ENCODE data around the gene SYNPO2.

SYNPO2 gene

GRCh38 chr4:119031218-119031617, 142.6 kb downstream of the SYNPO2 start:
- no peaks in the 10 kb centered on the region for H3K27me3 ChIP-seq (ENCODE audit: insufficient read depth, low read length, poor library complexity, severe bottlenecking)
- no peak overlapping the region for H3K4me2 ChIP-seq (ENCODE audit: low read depth, low read length, poor library complexity, severe bottlenecking)
- H3K4me3 ChIP-seq (ENCODE audit: low read length, poor library complexity, severe bottlenecking): no peak overlapping the region
- TF ChIP-seq CTCF (conservative IDR thresholded peaks at IDR 0.05; ENCODE audit: low read length) (no peak), EZH2phosphoT487 (IDR thresholded peaks at IDR 0.05; ENCODE audit: borderline replicate concordance) (no peak)
- H3K9me2 ChIP-seq (replicated peaks; ENCODE audit: low read depth, low read length): no peaks in the 10 kb centered on the region
- H4K20me1 ChIP-seq (ENCODE audit: insufficient read depth, low read length, poor library complexity, severe bottlenecking): no peaks in the 10 kb centered on the region
- no peaks in the 10 kb centered on the region for H3K4me1 ChIP-seq (ENCODE audit: insufficient read depth, low read length, poor library complexity, severe bottlenecking)
- H3K9ac ChIP-seq (ENCODE audit: low read depth, low read length, poor library complexity, severe bottlenecking): no peak overlapping the region
- no peak overlapping the region for H2AFZ ChIP-seq (ENCODE audit: low read length)
- no peaks in the 10 kb centered on the region for H3K79me2 ChIP-seq (ENCODE audit: insufficient read depth, low read length)
- no peaks in the 10 kb centered on the region for H3K9me3 ChIP-seq (ENCODE audit: insufficient read depth, low read depth, low read length)
- no peaks in the 10 kb centered on the region for H3F3A ChIP-seq (ENCODE audit: low read depth)
- no peaks in the 10 kb centered on the region for H3K36me3 ChIP-seq (ENCODE audit: insufficient read depth, low read length)

DNA sequence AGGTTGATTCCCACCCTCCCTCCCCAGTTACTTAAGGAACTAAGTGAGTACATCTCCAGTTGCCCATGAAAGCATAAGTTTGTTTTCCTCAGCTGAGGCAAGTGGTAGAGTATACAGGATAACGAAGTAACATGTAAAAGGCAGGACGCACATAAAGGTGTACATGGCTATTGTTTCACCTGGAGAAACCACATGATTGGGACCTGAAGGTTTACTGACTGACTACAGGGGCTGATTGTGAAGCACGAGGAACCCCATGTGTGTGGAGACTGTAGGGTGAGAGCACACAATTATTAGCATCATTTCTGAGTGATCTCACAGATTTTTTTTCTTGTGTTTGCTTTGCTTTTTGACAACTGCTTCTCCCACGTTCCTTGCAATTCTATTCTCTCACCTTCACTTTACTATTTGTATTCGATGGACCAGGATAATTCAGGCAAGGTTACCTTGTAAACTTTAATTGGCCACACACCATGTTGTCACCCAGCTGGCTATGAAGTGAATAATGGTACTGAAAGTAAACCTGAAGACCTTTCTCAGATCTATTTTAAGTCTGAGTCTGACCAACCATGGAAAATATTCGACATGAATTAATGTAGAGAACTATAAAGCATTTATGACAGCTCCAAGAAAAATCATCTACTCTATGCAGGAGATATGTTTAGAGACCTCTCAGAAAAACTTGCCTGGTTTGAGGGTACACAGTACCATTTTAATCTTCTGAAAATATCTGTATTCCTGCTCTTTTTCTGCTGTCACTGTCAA, 144.4 kb downstream of the SYNPO2 start:
- Histone ChIP-seq H3K9me2 (replicated peaks; ENCODE audit: low read depth, low read length) (no peaks in the 10 kb centered on the region), H3K9ac (ENCODE audit: low read depth, low read length, poor library complexity, severe bottlenecking) (no peak overlapping the region), H3K4me3 (ENCODE audit: low read length, poor library complexity, severe bottlenecking) (no peak overlapping the region), H3K4me2 (ENCODE audit: low read depth, low read length, poor library complexity, severe bottlenecking) (no peak overlapping the region), H3K4me1 (ENCODE audit: insufficient read depth, low read length, poor library complexity, severe bottlenecking) (no peaks in the 10 kb centered on the region), H3K9me3 (ENCODE audit: insufficient read depth, low read depth, low read length) (no peaks in the 10 kb centered on the region), H3K27me3 (ENCODE audit: insufficient read depth, low read length, poor library complexity, severe bottlenecking) (no peaks in the 10 kb centered on the region), H2AFZ (ENCODE audit: low read length) (no peak overlapping the region), H3F3A (ENCODE audit: low read depth) (no peaks in the 10 kb centered on the region), H4K20me1 (ENCODE audit: insufficient read depth, low read length, poor library complexity, severe bottlenecking) (no peaks in the 10 kb centered on the region), H3K36me3 (ENCODE audit: insufficient read depth, low read length) (no peaks in the 10 kb centered on the region), H3K79me2 (ENCODE audit: insufficient read depth, low read length) (no peaks in the 10 kb centered on the region)
- no peak for TF ChIP-seq CTCF (conservative IDR thresholded peaks at IDR 0.05; ENCODE audit: low read length)
- no peak for TF ChIP-seq EZH2phosphoT487 (IDR thresholded peaks at IDR 0.05; ENCODE audit: borderline replicate concordance)

DNA sequence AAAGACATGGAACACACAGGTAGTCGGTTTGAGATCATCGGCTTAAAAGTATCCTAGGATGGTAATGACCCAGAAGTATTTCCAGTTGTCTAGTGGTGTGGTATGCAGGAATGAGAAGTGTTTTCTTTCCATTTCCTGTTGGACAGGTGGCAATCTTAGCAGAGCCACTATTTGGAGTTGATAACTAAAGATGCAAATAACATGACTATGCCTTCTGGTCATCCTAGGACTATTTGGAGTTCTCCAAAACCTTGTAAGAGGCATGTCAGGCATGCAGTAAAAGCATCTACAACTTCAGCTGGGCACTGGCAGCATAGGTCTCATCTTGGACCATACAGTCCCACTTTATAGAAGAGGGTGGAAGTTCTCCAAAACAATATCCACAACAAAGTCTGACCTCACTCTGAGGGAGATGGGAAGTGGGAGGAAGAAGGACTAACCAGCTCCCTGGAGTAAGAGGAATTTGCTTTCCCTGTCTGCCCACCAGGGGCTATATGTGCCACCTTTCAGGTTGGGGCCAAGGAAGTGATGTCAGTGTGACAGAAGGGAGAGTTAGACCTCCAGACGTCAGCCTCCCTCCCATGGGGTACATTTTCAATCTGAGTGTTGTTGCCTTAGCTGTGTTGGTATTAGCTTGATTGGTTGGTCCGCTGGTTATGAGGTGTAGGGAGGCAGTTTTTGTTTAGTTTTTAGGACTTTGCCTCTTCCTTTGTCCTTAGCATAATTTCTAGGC, 145.8 kb downstream of the SYNPO2 start:
- Histone ChIP-seq H3F3A (ENCODE audit: low read depth) (no peaks in the 10 kb centered on the region), H3K4me1 (ENCODE audit: insufficient read depth, low read length, poor library complexity, severe bottlenecking) (no peaks in the 10 kb centered on the region), H3K4me3 (ENCODE audit: low read length, poor library complexity, severe bottlenecking) (no peak overlapping the region), H3K79me2 (ENCODE audit: insufficient read depth, low read length) (no peaks in the 10 kb centered on the region), H3K9ac (ENCODE audit: low read depth, low read length, poor library complexity, severe bottlenecking) (no peak overlapping the region), H4K20me1 (ENCODE audit: insufficient read depth, low read length, poor library complexity, severe bottlenecking) (no peaks in the 10 kb centered on the region), H3K36me3 (ENCODE audit: insufficient read depth, low read length) (no peaks in the 10 kb centered on the region), H2AFZ (ENCODE audit: low read length) (no peak overlapping the region), H3K9me3 (ENCODE audit: insufficient read depth, low read depth, low read length) (no peaks in the 10 kb centered on the region), H3K4me2 (ENCODE audit: low read depth, low read length, poor library complexity, severe bottlenecking) (no peak overlapping the region), H3K27me3 (ENCODE audit: insufficient read depth, low read length, poor library complexity, severe bottlenecking) (no peaks in the 10 kb centered on the region), H3K9me2 (replicated peaks; ENCODE audit: low read depth, low read length) (no peaks in the 10 kb centered on the region)
- no peak; the same call in 1 of the 2 replicates for TF ChIP-seq CTCF (conservative IDR thresholded peaks at IDR 0.05; ENCODE audit: low read length)
- no peak for TF ChIP-seq EZH2phosphoT487 (IDR thresholded peaks at IDR 0.05; ENCODE audit: borderline replicate concordance)

All from Loucy (cell line).